Activated CD8-positive, alpha-beta memory T cell treated with anti-CD3 and anti-CD28 coated beads, Interleukin-2, amount 50 U/mL, for 48 hours (primary cell): ENCODE measurements around the gene HECTD4.
A peak's percentile ranks its signal among the peaks of the same experiment; 100 is the strongest.

Source experiments
- DNase-seq: peaks from one replicate; pipeline ENCODE4 v3.0.0-alpha.2; 2020

The HECTD4 gene

DNA sequence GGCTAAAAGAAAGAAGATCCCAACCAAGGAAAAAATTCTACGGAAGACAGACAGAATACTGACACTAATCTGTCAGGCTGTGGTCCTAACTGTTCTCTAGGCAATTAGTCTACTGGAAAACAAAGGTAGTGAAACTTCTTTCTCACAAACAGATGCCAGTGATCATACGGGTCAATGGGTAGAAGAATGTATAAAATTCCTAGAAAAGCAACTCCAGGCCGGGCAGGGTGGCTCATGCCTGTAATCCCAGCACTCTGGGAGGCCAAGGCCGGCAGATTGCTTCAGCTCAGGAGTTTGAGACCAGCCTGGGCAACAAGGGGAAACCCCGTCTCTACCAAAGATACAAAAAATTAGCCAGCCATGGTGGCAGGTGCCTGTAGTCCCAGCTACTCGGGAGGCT lies 64.8 kb downstream of the HECTD4 start:
- no peak for DNase-seq

- no peak for DNase-seq
Measured at GRCh38 chr12:112314981-112315380, 67.2 kb downstream of the HECTD4 start.

DNA sequence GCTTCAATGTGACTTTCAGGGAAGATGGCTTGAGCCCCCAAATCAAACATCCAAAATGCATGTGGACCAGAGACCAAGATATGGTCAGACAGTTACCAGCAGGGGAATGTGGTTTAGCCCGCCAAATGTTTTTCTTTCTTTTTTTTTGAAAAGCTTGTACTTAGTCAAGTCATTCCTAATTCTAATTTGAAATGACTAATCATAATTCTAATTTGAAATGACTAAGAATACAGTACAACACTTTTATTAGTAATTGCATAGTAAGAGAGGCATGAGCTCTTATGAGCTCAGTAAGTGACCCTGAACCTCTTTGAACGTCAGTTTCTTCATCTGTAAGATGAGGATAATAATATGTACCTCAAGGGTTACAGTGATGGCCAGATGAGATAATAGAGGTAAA lies 72.4 kb downstream of the HECTD4 start:
- DNase-seq, result no peak

DNA sequence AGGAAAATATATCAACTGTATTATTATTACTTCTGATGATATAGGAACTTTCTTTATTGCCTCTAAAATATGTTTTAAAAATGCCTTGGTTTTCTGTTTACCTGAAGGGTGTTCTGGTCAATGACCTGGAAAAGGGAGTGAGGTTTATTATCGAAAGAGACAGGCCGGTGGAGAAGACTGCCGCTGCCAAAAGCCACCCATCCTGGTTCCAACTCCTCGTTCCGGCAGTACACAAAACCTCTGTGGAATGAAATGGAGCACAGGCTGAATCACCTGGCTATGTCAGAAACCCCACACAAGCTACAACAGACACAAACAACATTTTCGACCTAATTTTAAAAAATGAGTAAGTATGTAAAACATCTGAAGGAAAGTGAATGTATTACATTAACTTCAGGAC lies 73.6 kb downstream of the HECTD4 start:
- no peak for DNase-seq

GRCh38 chr12:112308161-112308560 lies 74.1 kb downstream of the HECTD4 start:
- no peak for DNase-seq

DNA sequence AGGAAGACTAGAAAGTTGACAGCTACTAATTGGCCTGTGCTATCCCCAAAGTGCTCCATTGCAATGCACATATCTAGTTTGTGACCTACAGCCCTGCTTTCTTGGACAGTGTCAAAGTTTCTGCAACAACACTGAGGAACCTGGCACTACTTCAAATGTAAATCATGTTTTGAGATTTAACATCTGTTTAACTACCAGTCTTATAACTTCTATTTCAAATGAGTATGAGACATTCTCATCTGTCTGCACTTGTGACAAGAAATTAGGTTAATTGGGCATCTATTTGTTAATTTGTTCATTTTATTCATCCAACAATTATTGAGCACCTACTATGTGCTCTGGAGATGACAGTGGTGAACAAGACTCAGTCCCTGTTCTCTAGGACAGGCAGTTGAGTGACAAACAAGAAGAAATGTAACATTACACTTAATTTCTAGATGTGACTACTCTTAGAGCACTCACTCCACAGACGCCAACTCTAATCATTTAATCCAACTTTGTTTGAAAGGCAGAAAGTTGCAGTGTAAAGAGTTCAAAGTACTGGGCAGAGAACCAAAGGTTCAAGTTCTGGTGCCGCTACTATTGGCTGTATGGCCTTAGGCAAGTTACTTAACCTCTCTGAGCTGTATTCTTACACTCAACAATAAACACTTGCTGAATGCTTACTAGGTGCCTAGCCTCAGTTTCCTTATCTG lies 74.8 kb downstream of the HECTD4 start:
- DNase-seq, result no peak

GRCh38 chr12:112305951-112306350 lies 76.3 kb downstream of the HECTD4 start:
- DNase-seq, result no peak

GRCh38 chr12:112304436-112304835 lies 77.8 kb downstream of the HECTD4 start:
- no peak for DNase-seq

DNA sequence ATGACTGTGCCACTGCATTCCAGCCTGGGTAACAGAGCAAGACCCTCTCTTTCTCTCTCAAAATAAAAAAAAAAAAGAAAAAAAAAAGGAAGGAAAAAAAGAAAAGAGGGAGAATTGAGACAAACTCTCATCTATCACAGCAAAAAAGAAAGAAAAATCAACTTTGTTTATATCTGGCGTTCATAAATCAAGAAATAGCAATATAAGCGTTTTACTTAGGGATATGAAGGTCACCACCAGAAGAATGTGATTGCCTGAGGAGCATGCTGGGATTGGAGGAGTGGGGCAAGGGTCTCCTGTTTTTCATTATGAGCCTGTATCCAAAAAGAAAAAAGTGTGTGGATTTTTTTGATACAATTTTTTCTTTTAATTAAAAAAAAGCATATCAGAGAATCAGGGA lies 78.4 kb downstream of the HECTD4 start:
- DNase-seq, result no peak

DNA sequence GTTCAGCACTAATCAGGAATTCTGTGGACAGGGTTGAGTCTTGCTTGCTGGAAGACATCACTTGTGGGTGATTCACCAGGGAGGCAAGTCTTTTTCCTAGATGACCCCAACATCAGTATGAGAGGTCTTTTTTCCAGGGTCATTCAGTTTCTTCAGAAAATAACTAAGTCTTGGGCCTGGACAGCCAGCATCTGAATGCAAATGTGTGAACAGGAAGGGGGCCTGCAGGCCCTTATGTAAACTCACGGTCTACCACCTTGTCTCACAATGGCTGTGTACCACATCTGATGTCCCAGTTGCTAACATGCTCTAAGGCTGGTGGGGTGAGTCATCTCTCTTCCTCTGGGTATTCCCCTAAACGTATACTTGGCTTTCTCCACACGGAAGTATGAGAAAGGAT lies 79.2 kb downstream of the HECTD4 start:
- DNase-seq, result peak; percentile 60

DNA sequence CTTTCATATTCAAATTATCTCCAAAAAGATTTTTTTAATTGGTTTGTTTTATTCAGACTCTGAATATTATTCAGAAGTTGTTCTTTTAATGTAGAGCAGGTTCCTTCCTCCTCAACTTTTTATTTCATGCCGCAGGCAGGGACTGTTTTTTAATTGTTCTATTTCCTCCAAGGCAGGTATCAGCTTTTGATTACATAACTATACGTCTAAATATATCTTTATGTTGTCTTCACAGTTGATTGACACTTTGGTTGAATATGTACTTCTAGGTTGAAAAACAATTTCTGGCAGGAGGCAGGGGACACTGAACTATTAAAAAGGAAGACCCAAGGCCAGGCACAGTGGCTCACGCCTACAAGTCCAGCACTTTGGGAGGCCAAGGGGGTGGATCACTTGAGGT lies 82.5 kb downstream of the HECTD4 start:
- DNase-seq, result no peak

DNA sequence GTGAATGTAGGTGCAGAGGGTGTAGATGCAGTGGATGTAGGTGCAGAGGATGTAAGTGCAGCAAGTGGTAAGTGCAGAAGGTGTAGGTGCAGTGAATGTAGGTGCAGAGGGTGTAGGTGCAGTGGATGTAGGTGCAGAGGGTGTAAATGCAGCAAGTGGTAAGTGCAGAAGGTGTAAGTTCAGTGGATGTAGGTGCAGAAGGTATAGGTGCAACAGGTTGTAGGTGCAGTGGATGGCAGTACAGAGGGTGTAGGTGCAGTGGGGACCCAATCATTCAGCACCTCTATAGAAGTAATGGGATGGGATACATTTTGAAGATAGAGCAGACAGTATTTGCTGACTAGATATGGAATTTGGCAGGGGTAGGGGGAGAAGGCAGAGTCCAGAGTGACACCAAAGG lies 85.0 kb downstream of the HECTD4 start:
- DNase-seq, result no peak

DNA sequence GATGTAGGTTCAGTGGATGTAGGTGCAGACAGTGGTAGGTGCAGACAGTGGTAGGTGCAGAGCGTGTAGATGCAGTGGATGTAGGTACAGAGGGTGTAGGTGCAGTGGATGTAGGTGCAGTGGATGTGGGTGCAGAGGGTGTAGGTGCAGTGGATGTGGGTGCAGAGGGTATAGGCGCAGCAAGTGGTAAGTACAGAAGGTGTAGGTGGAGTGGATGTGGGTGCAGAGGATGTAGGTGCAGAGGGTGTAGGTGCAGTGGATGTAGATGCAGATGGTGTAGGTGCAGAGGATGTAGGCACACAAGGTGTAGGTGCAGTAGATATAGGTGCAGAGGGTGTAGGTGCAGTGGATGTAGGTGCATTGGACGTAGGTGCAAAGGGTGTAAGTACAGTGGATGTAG lies 86.0 kb downstream of the HECTD4 start:
- DNase-seq, result no peak

DNA sequence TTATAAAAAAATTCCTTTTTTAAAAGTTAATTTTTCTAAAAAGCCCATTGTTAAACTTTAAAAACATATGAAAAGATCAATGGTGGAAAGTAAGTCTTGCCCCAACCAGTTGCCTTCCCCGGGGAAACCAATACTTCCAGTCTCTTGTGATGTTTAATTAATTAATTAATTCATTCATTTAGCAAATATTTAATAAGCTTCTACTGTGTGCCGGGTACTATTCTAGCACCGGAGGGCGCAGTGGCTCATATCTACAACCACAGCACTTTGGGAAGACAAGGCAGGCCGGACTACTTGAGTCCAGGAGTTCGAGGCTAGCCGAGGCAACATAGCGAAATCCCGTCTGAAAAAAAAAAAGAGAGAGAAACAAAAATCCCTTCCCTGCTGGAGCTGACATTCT lies 87.4 kb downstream of the HECTD4 start:
- DNase-seq, result no peak

GRCh38 chr12:112288638-112289037 lies 93.6 kb downstream of the HECTD4 start:
- no peak for DNase-seq

DNA sequence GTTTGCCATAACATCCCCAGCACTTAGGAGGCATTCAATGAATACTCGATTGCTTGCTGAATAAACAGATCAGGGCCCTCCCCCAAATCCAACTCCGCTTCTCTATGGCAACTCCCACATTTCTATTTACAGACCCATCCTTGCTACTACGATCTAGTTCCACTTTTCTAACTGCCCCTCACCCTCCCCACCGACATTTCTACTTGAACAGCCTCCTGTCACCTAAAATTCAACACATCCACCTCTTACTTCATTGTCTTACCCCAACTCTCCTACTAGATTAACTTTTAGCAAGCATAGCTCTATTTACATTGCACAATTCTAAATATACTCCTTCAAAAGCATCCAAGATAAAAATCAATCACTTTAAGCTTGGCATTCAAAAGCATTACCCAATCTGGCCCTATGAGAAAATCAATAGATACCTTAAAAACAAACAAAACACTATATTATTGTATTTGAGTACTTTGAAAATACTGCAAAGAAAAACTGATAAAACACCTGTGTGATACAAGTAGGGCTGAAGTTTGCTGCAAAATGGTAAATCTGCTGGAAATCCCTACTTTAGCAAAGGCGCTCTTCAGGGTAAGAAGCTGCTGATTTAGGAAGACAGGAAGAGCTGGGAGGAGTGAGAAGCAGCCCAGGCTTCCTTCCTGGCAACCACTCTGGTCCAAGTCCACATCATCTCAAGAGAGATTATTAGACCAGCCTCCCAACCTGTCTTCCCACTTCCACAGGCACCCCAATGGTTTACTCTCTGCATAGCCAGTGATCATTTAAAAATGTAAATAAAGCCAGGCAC lies 96.4 kb downstream of the HECTD4 start:
- DNase-seq, result no peak

GRCh38 chr12:112283546-112283945 lies 98.7 kb downstream of the HECTD4 start:
- DNase-seq, result no peak

DNA sequence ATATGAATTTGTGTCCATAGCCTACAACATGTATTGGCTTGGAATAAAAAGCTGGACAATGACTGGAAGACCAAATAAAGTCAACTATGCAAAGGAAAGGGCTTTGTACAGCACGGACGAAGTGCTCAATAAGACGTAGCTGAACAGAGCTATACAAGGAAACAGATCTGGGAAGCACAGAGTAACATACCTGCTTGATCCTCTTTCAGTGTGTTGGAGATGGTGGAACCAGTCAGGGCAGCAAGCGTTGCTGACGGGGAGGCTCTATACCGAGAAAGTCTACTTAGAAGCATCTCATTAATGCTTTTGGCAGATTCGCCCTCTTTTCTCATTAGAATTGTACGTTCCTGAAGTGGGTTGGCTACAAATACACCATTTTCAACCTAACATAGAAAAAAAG lies 99.3 kb downstream of the HECTD4 start:
- DNase-seq, result no peak

- no peak for DNase-seq
Measured at GRCh38 chr12:112275836-112276235, 106.4 kb downstream of the HECTD4 start.

- no peak for DNase-seq
Measured at GRCh38 chr12:112275207-112275606, 107.0 kb downstream of the HECTD4 start.

DNA sequence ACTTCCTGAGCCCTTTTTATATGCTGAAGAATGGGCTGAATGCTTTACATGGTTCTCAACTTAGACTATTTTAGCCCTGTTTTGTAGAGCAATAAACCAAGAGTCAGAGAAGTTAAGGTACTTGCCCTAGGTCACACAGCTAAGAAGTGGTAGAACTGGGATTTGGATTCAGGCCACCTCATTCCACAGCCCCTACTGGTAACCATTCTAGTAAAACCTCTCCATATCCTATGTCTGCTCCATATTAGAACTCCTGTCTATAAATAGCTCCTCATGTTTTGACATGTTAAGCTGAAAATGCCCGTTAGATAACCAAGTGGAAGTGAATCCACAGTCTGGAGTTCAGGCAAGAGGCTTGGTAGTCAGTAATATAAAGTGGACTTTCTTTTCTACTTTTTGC lies 111.6 kb downstream of the HECTD4 start:
- no peak for DNase-seq

DNA sequence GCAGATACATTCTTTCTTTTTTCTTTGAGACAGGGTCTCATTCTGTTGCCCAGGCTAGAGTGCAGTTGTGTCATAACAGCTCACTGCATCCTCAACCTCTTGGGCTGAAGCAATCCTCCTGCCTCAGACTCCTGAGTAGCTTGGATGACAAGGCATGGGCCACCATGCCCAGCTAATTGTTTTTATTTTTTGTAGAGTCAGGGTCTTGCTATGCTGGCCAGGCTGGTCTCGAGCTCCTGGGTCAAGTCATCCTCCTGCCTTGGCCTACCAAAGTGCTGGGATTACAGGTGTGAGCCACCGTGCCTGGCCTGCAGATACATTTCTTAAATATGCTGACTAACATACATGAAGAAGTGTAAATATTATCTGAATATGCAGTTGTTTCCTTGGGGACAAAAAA lies 115.8 kb downstream of the HECTD4 start:
- DNase-seq, result no peak

- no peak for DNase-seq
Measured at GRCh38 chr12:112261559-112261958, 120.7 kb downstream of the HECTD4 start.

DNA sequence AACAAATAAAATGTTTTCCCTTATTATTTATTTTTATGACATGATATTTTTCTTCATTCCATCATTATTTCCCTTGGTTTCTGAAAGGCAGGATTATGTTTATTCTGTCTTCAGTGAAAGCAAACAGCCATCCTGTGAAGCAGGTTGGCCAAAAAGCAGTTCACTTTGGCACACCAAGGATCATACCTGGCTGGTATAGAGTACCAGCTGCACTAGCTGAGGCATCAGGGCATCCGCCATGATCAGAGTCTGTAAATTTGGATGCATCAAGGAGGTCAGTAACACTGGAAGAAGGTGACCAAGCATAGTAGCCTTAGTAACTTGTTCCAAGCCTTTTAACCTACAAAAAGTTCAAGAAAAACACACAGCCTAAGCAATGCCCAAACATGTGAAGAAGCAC lies 123.3 kb downstream of the HECTD4 start:
- DNase-seq, result no peak

DNA sequence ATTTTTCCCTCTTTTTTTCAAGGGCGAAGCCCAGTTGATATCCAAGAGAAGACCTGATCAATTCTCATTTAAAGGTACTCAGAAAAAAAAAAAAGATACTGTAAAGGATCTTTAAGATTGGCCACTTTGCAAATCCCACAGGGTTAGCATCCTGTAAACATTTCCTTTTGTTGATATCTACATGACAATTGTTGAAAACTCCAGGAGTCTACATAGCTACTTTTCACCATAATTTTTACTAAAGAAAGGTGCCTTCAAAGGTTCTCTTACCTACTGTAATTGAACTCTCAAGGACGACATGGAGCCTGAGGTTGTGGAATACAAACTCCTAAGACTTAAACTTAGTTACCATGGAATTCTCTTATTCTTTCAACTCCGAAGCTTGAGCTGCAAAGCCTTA lies 125.5 kb downstream of the HECTD4 start:
- DNase-seq, result no peak
